DOHH2 (cell line): ENCODE measurements around the gene NFAT5.

Source experiments
- H3F3A ChIP-seq: fragments of 200-600 bp; sonication (generic), shearing (Covaris generic); 2 replicates; pipeline ENCODE4 v1.6.0; 2016; ENCODE audit warnings: antibody characterized with exemption, mild to moderate bottlenecking; ENCODE audit not compliant: control insufficient read depth, insufficient read depth
- H3K27ac ChIP-seq: fragments of 200-600 bp; sonication (generic); 2 replicates; pipeline ENCODE4 v1.5.1; 2014; ENCODE audit warnings: low read depth, mild to moderate bottlenecking, low read length, moderate library complexity
- H3K27me3 ChIP-seq: fragments of 200-600 bp; sonication (generic); 2 replicates; pipeline ENCODE4 v1.6.1; 2014; ENCODE audit warnings: mild to moderate bottlenecking, low read length, mixed read lengths; ENCODE audit not compliant: control insufficient read depth
- H3K36me3 ChIP-seq: fragments of 200-600 bp; sonication (generic); 2 replicates; pipeline ENCODE4 v1.6.1; 2014; ENCODE audit warnings: mild to moderate bottlenecking, low read length, moderate library complexity, mixed read lengths; ENCODE audit not compliant: control insufficient read depth
- H3K4me1 ChIP-seq: fragments of 200-600 bp; sonication (generic); 2 replicates; pipeline ENCODE4 v1.6.1; 2014; ENCODE audit warnings: mild to moderate bottlenecking, low read length, mixed read lengths; ENCODE audit not compliant: control insufficient read depth
- H3K4me2 ChIP-seq: fragments of 200-600 bp; sonication (generic); 2 replicates; pipeline ENCODE4 v1.6.0; 2014; ENCODE audit warnings: mild to moderate bottlenecking, low read length, moderate library complexity
- H3K4me3 ChIP-seq: fragments of 200-600 bp; sonication (generic); 2 replicates; pipeline ENCODE4 v1.5.1; 2014; ENCODE audit warnings: mild to moderate bottlenecking, low read length, mixed read lengths
- H3K79me2 ChIP-seq: fragments of 200-600 bp; sonication (generic); 2 replicates; pipeline ENCODE4 v1.6.1; 2014; ENCODE audit warnings: mild to moderate bottlenecking, low read length, mixed read lengths; ENCODE audit not compliant: control insufficient read depth
- H3K9me2 ChIP-seq: fragments of 200-600 bp; sonication (generic); replicated peaks from 2 replicates; pipeline ENCODE4 v1.6.1; 2014; ENCODE audit warnings: mild to moderate bottlenecking, low read length, mixed read lengths; ENCODE audit not compliant: control insufficient read depth
- H3K9me3 ChIP-seq: fragments of 200-600 bp; sonication (generic); 2 replicates; pipeline ENCODE4 v1.6.1; 2014; ENCODE audit warnings: antibody characterized with exemption, low read length, mixed read lengths; ENCODE audit not compliant: control insufficient read depth, insufficient read depth
- H4K20me1 ChIP-seq: fragments of 200-600 bp; sonication (generic); 2 replicates; pipeline ENCODE4 v1.6.0; 2014; ENCODE audit warnings: low read depth, mild to moderate bottlenecking, antibody characterized with exemption, low read length, moderate library complexity; ENCODE audit not compliant: control insufficient read depth, insufficient read depth
- EZH2phosphoT487 ChIP-seq: fragments of 200-600 bp; sonication (generic); IDR thresholded peaks from 2 replicates; pipeline ENCODE4 v1.6.1; 2017; ENCODE audit warnings: borderline replicate concordance, mild to moderate bottlenecking, antibody characterized with exemption, low read length, moderate library complexity, mixed read lengths
- TF ChIP-seq, protein P1 (sequence below): fragments of 200-600 bp; sonication (generic); IDR thresholded peaks from one replicate; pipeline ENCODE4 v1.5.1; 2014; ENCODE audit warnings: antibody characterized with exemption, mild to moderate bottlenecking, low read depth, low read length; ENCODE audit not compliant: poor library complexity, severe bottlenecking

NFAT5 gene

DNA sequence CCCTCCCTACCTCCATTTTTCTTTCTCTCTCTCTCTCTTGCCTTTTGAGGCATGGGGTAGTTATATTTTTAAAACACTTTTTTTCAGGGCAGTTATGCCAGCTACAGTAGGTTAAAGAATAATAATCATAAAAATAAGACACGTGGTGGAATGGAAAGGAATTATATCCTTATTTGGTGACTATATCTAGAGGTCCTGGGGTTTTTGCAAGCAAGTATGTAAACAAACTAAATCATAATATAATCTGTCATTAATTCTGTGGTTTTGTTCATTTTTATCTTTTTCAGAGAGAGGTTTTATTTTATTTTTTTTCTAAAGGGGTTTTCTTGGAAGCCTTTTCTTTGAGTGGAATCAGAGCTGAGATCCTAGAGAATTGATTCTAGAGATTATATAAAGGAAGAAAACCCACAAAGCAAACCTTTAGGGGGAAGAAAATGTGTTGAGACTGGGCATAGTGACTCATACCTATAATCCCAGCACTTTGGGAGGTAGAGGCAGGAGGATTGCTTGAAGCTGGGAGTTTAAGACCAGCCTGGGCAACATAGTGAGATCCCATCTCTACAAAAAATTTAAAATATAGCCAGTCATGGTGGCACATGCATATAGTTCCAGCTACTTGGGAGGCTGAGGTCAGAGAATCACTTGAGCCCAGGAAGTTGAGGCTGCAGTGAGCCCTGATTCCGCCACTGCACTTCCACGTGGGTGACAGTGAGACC is 107.4 kb downstream of the NFAT5 start:
- Histone ChIP-seq H4K20me1 (no peaks in the 10 kb centered on the region), H3K27me3 (no peaks in the 10 kb centered on the region), H3F3A (no peaks in the 10 kb centered on the region; the same call in none of the 2 replicates), H3K9me3 (no peaks in the 10 kb centered on the region), H3K36me3 (peaks cover 30% of the 10 kb centered on the region), H3K79me2 (no peaks in the 10 kb centered on the region), H3K27ac (no peak overlapping the region), H3K4me3 (no peak overlapping the region), H3K9me2 (no peaks in the 10 kb centered on the region), H3K4me1 (no peaks in the 10 kb centered on the region), H3K4me2 (no peak overlapping the region)
- TF ChIP-seq EZH2phosphoT487, result no peak
- TF ChIP-seq, protein P1, sequence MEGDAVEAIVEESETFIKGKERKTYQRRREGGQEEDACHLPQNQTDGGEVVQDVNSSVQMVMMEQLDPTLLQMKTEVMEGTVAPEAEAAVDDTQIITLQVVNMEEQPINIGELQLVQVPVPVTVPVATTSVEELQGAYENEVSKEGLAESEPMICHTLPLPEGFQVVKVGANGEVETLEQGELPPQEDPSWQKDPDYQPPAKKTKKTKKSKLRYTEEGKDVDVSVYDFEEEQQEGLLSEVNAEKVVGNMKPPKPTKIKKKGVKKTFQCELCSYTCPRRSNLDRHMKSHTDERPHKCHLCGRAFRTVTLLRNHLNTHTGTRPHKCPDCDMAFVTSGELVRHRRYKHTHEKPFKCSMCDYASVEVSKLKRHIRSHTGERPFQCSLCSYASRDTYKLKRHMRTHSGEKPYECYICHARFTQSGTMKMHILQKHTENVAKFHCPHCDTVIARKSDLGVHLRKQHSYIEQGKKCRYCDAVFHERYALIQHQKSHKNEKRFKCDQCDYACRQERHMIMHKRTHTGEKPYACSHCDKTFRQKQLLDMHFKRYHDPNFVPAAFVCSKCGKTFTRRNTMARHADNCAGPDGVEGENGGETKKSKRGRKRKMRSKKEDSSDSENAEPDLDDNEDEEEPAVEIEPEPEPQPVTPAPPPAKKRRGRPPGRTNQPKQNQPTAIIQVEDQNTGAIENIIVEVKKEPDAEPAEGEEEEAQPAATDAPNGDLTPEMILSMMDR, result no peak

DNA sequence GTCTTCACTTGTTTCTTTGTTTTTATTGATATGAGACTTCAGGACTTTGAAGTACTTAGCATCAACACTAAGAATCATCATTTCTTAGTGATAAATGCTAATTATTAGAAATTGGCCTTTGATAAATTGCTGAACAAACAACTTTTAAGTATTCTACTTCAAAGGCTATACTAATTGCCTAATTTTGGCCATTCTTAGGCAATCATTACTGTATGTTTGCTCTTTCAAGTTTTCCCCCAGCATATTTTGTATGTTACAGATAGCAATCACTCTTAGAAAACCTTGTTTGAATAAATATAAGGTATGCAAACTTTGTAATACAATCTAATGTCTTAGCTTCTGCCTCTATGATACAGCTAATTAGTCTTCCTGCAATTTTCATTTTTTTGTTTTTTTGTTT is 114.6 kb downstream of the NFAT5 start:
- Histone ChIP-seq H3F3A (0 out of 2 replicates have a peak, but pooled peaks cover 3% of the 10 kb centered on the region), H3K4me2 (no peak overlapping the region), H3K36me3 (peaks cover 21% of the 10 kb centered on the region), H3K9me2 (no peaks in the 10 kb centered on the region), H3K4me3 (no peak overlapping the region), H3K4me1 (no peaks in the 10 kb centered on the region), H3K27ac (no peak overlapping the region), H3K79me2 (no peaks in the 10 kb centered on the region), H4K20me1 (no peaks in the 10 kb centered on the region), H3K9me3 (no peaks in the 10 kb centered on the region), H3K27me3 (no peaks in the 10 kb centered on the region)
- TF ChIP-seq, protein P1, result no peak
- no peak for TF ChIP-seq EZH2phosphoT487

DNA sequence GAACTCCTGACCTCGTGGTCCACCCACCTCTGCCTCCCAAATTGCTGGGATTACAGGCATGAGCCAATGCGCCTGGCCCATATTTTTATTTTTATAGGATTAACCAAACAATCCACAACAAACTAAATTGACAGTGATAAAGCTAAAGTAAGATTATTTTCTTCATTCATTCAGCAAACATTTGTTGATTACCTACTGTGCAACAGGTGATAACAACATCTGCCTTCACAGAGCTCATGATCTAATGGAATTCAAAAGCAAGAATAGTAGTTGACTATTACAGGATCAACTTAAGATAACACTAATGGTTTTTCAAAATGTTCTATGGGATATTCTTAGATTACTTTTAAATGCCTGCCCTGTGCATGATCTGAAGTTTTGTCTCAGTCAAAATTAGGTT is 122.8 kb downstream of the NFAT5 start:
- no peaks in the 10 kb centered on the region for H4K20me1 ChIP-seq
- H3K36me3 ChIP-seq, result peaks cover 32% of the 10 kb centered on the region
- H3K27me3 ChIP-seq, result no peaks in the 10 kb centered on the region
- H3K27ac ChIP-seq, result no peak overlapping the region
- H3K4me2 ChIP-seq, result no peak overlapping the region
- no peaks in the 10 kb centered on the region for H3K9me2 ChIP-seq
- H3K9me3 ChIP-seq, result no peaks in the 10 kb centered on the region
- no peaks in the 10 kb centered on the region for H3F3A ChIP-seq
- H3K4me3 ChIP-seq, result no peak overlapping the region
- H3K4me1 ChIP-seq, result peaks cover 4% of the 10 kb centered on the region; the same call in 1 of the 2 replicates
- no peak for TF ChIP-seq EZH2phosphoT487
- TF ChIP-seq, protein P1, result no peak
- H3K79me2 ChIP-seq, result no peaks in the 10 kb centered on the region
